ENCODE data around the gene LRRK2.

LRRK2 gene

DNA sequence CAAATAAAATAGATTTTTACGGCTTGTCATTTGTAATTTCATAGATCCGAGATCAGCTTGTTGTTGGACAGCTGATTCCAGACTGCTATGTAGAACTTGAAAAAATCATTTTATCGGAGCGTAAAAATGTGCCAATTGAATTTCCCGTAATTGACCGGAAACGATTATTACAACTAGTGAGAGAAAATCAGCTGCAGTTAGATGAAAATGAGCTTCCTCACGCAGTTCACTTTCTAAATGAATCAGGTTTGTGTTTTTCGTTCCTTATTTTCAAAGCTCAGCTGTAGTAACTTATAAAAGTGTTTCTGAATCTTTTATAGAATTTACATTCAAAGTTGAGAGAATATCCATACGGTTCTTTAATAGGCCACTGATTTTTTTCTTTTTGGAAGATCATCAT lies 89.1 kb downstream of the LRRK2 start:
- H3K4me2 ChIP-seq (ENCODE audit: low read length) = no peak overlapping the region
- H3K23ac ChIP-seq (ENCODE audit: low read length) = no peak overlapping the region
- H2BK5ac ChIP-seq (ENCODE audit: low read depth, low read length, poor library complexity) = no peak overlapping the region
- no peaks in the 10 kb centered on the region for H3K4me1 ChIP-seq (ENCODE audit: control insufficient read depth in 1 of 2, insufficient read depth in 2 of 2, low read length in 2 of 2)
- no peak overlapping the region for H4K8ac ChIP-seq (ENCODE audit: low read depth, low read length)
- no peak overlapping the region for H2AFZ ChIP-seq (ENCODE audit: insufficient read depth, low read length, poor library complexity)
- no peaks in the 10 kb centered on the region for H3K36me3 ChIP-seq (ENCODE audit: control insufficient read depth in 1 of 2, insufficient read depth in 2 of 2, low read length in 2 of 2)
- H3K4ac ChIP-seq (ENCODE audit: low read depth, low read length) = no peak overlapping the region
- H2BK120ac ChIP-seq (ENCODE audit: insufficient read depth, low read length, poor library complexity) = no peak overlapping the region
- no peaks in the 10 kb centered on the region for H3K79me2 ChIP-seq (ENCODE audit: control insufficient read depth, insufficient read depth, low read length, poor library complexity)
- no peak overlapping the region for H2BK12ac ChIP-seq (ENCODE audit: low read length)
- no peaks in the 10 kb centered on the region for H3K79me1 ChIP-seq (ENCODE audit: low read length)
- no peaks in the 10 kb centered on the region for H3K9me3 ChIP-seq (ENCODE audit: insufficient read depth, low read depth, low read length)
- no peak for DNase-seq
- no peak overlapping the region for H3K9ac ChIP-seq (ENCODE audit: low read length)
- H3K14ac ChIP-seq (ENCODE audit: low read length) = no peak overlapping the region
- no peak overlapping the region for H3K18ac ChIP-seq (ENCODE audit: low read length)
- H2AK5ac ChIP-seq (ENCODE audit: low read length) = no peak overlapping the region
- H3K27me3 ChIP-seq (ENCODE audit: insufficient read depth, low read length) = no peaks in the 10 kb centered on the region
- no peak overlapping the region for H3K27ac ChIP-seq (ENCODE audit: low read depth, low read length)
- H3K4me3 ChIP-seq (ENCODE audit: low read depth, low read length) = no peak overlapping the region
- H4K91ac ChIP-seq (ENCODE audit: low read depth, low read length) = no peak overlapping the region
- no peak overlapping the region for H4K12ac ChIP-seq (ENCODE audit: low read depth, low read length)
- no CpG with 5 or more reads among the region's 10 CpGs for whole genome bisulfite sequencing (ENCODE audit: extremely low coverage, insufficient coverage, insufficient read length)

DNA sequence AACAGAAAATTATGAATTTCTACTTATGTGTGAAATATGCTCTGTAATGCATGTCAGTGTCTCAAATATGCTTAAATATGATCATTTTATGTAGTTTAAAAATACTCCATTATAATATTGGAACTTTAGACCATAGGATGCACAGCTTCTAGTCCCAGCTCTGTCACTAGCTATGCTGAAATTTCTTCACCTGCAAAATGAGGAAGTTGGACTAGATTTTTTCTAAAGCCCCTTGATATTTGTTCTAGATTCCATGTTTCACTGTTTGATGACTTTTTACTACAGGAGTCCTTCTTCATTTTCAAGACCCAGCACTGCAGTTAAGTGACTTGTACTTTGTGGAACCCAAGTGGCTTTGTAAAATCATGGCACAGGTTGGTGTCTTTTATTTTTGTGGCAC lies 90.1 kb downstream of the LRRK2 start:
- no peak overlapping the region for H2AK5ac ChIP-seq (ENCODE audit: low read length)
- H2BK5ac ChIP-seq (ENCODE audit: low read depth, low read length, poor library complexity) = no peak overlapping the region
- no peaks in the 10 kb centered on the region for H3K27me3 ChIP-seq (ENCODE audit: insufficient read depth, low read length)
- no peaks in the 10 kb centered on the region for H3K9me3 ChIP-seq (ENCODE audit: insufficient read depth, low read depth, low read length)
- H3K18ac ChIP-seq (ENCODE audit: low read length) = no peak overlapping the region
- H3K79me1 ChIP-seq (ENCODE audit: low read length) = no peaks in the 10 kb centered on the region
- no peak overlapping the region for H3K14ac ChIP-seq (ENCODE audit: low read length)
- H3K4me3 ChIP-seq (ENCODE audit: low read depth, low read length) = no peak overlapping the region
- H3K4me1 ChIP-seq (ENCODE audit: control insufficient read depth in 1 of 2, insufficient read depth in 2 of 2, low read length in 2 of 2) = no peaks in the 10 kb centered on the region
- no peaks in the 10 kb centered on the region for H3K79me2 ChIP-seq (ENCODE audit: control insufficient read depth, insufficient read depth, low read length, poor library complexity)
- no peak overlapping the region for H3K4ac ChIP-seq (ENCODE audit: low read depth, low read length)
- no peak overlapping the region for H2AFZ ChIP-seq (ENCODE audit: insufficient read depth, low read length, poor library complexity)
- no peak overlapping the region for H2BK120ac ChIP-seq (ENCODE audit: insufficient read depth, low read length, poor library complexity)
- H3K4me2 ChIP-seq (ENCODE audit: low read length) = no peak overlapping the region
- no peaks in the 10 kb centered on the region for H3K36me3 ChIP-seq (ENCODE audit: control insufficient read depth in 1 of 2, insufficient read depth in 2 of 2, low read length in 2 of 2)
- H4K91ac ChIP-seq (ENCODE audit: low read depth, low read length) = no peak overlapping the region
- no peak for DNase-seq
- H3K23ac ChIP-seq (ENCODE audit: low read length) = no peak overlapping the region
- H3K9ac ChIP-seq (ENCODE audit: low read length) = no peak overlapping the region
- H2BK12ac ChIP-seq (ENCODE audit: low read length) = no peak overlapping the region
- H4K8ac ChIP-seq (ENCODE audit: low read depth, low read length) = no peak overlapping the region
- no peak overlapping the region for H3K27ac ChIP-seq (ENCODE audit: low read depth, low read length)
- H4K12ac ChIP-seq (ENCODE audit: low read depth, low read length) = no peak overlapping the region

DNA sequence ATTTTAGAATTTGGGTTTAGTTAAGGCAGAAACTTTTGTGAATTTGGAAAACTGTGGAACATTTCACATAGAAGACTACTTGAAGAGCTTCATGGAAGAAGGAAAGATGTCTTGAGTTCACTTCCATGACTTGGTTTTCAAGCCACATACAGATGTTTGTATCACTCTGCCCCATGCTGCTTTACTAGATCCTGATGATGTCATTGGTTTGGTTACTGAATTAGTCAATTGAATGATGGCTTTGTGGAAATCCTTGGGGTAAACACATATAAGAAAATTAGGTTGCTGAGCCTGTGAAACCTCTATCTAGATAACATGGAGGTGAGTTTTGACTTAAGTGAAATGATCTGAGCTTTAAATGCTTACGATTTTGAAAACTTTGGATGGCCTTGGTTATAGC lies 90.6 kb downstream of the LRRK2 start:
- no CpG with 5 or more reads among the region's 1 CpG for WGBS (ENCODE audit: extremely low coverage, insufficient coverage, insufficient read length)
- no peak overlapping the region for H2BK120ac ChIP-seq (ENCODE audit: insufficient read depth, low read length, poor library complexity)
- H3K79me2 ChIP-seq (ENCODE audit: control insufficient read depth, insufficient read depth, low read length, poor library complexity) = no peaks in the 10 kb centered on the region
- no peaks in the 10 kb centered on the region for H3K27me3 ChIP-seq (ENCODE audit: insufficient read depth, low read length)
- H2AFZ ChIP-seq (ENCODE audit: insufficient read depth, low read length, poor library complexity) = no peak overlapping the region
- H3K4me1 ChIP-seq (ENCODE audit: control insufficient read depth in 1 of 2, insufficient read depth in 2 of 2, low read length in 2 of 2) = no peaks in the 10 kb centered on the region
- no peak overlapping the region for H3K27ac ChIP-seq (ENCODE audit: low read depth, low read length)
- H4K91ac ChIP-seq (ENCODE audit: low read depth, low read length) = no peak overlapping the region
- no peak overlapping the region for H3K14ac ChIP-seq (ENCODE audit: low read length)
- no peak overlapping the region for H4K12ac ChIP-seq (ENCODE audit: low read depth, low read length)
- H3K9me3 ChIP-seq (ENCODE audit: insufficient read depth, low read depth, low read length) = no peaks in the 10 kb centered on the region
- no peak overlapping the region for H3K18ac ChIP-seq (ENCODE audit: low read length)
- no peak for DNase-seq
- no peak overlapping the region for H2BK12ac ChIP-seq (ENCODE audit: low read length)
- H3K9ac ChIP-seq (ENCODE audit: low read length) = no peak overlapping the region
- H2AK5ac ChIP-seq (ENCODE audit: low read length) = no peak overlapping the region
- H3K36me3 ChIP-seq (ENCODE audit: control insufficient read depth in 1 of 2, insufficient read depth in 2 of 2, low read length in 2 of 2) = no peaks in the 10 kb centered on the region
- no peaks in the 10 kb centered on the region for H3K79me1 ChIP-seq (ENCODE audit: low read length)
- H3K4ac ChIP-seq (ENCODE audit: low read depth, low read length) = no peak overlapping the region
- no peak overlapping the region for H3K4me2 ChIP-seq (ENCODE audit: low read length)
- H4K8ac ChIP-seq (ENCODE audit: low read depth, low read length) = no peak overlapping the region
- H3K23ac ChIP-seq (ENCODE audit: low read length) = no peak overlapping the region
- H2BK5ac ChIP-seq (ENCODE audit: low read depth, low read length, poor library complexity) = no peak overlapping the region
- no peak overlapping the region for H3K4me3 ChIP-seq (ENCODE audit: low read depth, low read length)

DNA sequence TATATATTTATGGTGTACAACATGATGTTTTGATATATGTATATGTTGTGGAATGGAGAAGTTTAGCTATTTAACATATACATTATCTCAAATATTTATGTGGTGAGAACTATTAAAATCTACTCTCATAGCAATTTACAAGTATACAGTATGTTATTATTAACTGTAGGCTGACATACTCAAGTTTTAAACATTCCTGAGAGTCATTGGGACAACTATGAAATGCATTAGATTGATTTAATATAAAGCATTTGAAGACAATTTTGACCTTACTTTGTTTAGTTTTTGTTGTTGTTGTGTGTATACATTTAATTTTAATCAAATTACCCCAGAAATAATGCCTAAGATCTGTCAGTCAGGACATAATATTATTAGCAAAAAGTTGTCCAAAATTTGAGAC lies 99.5 kb downstream of the LRRK2 start:
- Histone ChIP-seq H3K4me3 (ENCODE audit: low read depth, low read length) (no peak overlapping the region), H3K4me2 (ENCODE audit: low read length) (no peak overlapping the region), H4K8ac (ENCODE audit: low read depth, low read length) (no peak overlapping the region), H3K23ac (ENCODE audit: low read length) (no peak overlapping the region), H2AK5ac (ENCODE audit: low read length) (no peak overlapping the region), H3K36me3 (ENCODE audit: control insufficient read depth in 1 of 2, insufficient read depth in 2 of 2, low read length in 2 of 2) (no peaks in the 10 kb centered on the region), H3K4me1 (ENCODE audit: control insufficient read depth in 1 of 2, insufficient read depth in 2 of 2, low read length in 2 of 2) (no peaks in the 10 kb centered on the region), H2BK5ac (ENCODE audit: low read depth, low read length, poor library complexity) (no peak overlapping the region), H3K4ac (ENCODE audit: low read depth, low read length) (no peak overlapping the region), H3K9me3 (ENCODE audit: insufficient read depth, low read depth, low read length) (no peaks in the 10 kb centered on the region), H3K27ac (ENCODE audit: low read depth, low read length) (no peak overlapping the region), H3K27me3 (ENCODE audit: insufficient read depth, low read length) (no peaks in the 10 kb centered on the region), H2BK12ac (ENCODE audit: low read length) (no peak overlapping the region), H3K79me1 (ENCODE audit: low read length) (no peaks in the 10 kb centered on the region), H3K79me2 (ENCODE audit: control insufficient read depth, insufficient read depth, low read length, poor library complexity) (no peaks in the 10 kb centered on the region), H3K14ac (ENCODE audit: low read length) (no peak overlapping the region), H2AFZ (ENCODE audit: insufficient read depth, low read length, poor library complexity) (no peak overlapping the region), H3K9ac (ENCODE audit: low read length) (no peak overlapping the region), H4K12ac (ENCODE audit: low read depth, low read length) (no peak overlapping the region), H3K18ac (ENCODE audit: low read length) (no peak overlapping the region), H4K91ac (ENCODE audit: low read depth, low read length) (no peak overlapping the region), H2BK120ac (ENCODE audit: insufficient read depth, low read length, poor library complexity) (no peak overlapping the region)
- no peak for DNase-seq

All from trophoblast cell (in vitro differentiated cells and primary cell).